H1 (cell line): ENCODE results near the gene ATP2C1. TPM values are rescaled to one million over a fixed set of nuclear protein-coding genes. Genes with fewer than 3 reads are reported as not detected.

Experiments
- CTCF ChIA-PET: fragments of 300-600 bp; sonication (Branson Sonifier 250); formaldehyde crosslinking; loops from one replicate; lab custom pipeline; 2021; ENCODE audit not compliant: partially characterized antibody; lab: Charles Lee
- POLR2A ChIA-PET: fragments of 300-600 bp; sonication (Branson Sonifier 250); formaldehyde crosslinking; loops from one replicate; lab custom pipeline; 2021; ENCODE audit warnings: inconsistent platforms; ENCODE audit not compliant: partially characterized antibody; lab: Charles Lee
- DNase-seq, 2 experiments: peaks; one replicate each; pipeline versions ENCODE4 v3.0.0 to v3.0.0-alpha.2; 2010 to 2022; ENCODE audit warnings: low spot score in 2 of 2, low read depth in 1 of 2, mixed read lengths in 1 of 2
- FAIRE-seq: peaks from 2 replicates; lab custom pipeline; 2011; peaks lifted over from hg19 to GRCh38; lab: Jason Lieb, UNC
- H2AFZ ChIP-seq: 2 replicates; pipeline ENCODE4 v1.8.1; 2012; ENCODE audit warnings: low read length, inconsistent platforms
- H2AK5ac ChIP-seq: 2 replicates; pipeline ENCODE4 v1.6.1; 2013; ENCODE audit warnings: low read depth, low read length
- H2BK120ac ChIP-seq: replicated peaks from 2 replicates; pipeline ENCODE3; 2013; ENCODE audit warnings: low read depth, low read length, inconsistent platforms
- H2BK12ac ChIP-seq: 2 replicates; pipeline ENCODE4 v1.6.1; 2013; ENCODE audit warnings: low read depth, low read length
- H2BK15ac ChIP-seq: 2 replicates; pipeline ENCODE4 v1.6.1; 2013; ENCODE audit warnings: low read length
- H2BK20ac ChIP-seq: 2 replicates; pipeline ENCODE4 v1.6.1; 2013; ENCODE audit warnings: low read length
- H2BK5ac ChIP-seq: 2 replicates; pipeline ENCODE4 v1.6.1; 2013; ENCODE audit warnings: low read depth, low read length
- H3K14ac ChIP-seq: 2 replicates; pipeline ENCODE4 v1.6.1; 2013; ENCODE audit warnings: inconsistent platforms; ENCODE audit not compliant: insufficient read length
- H3K18ac ChIP-seq: 2 replicates; pipeline ENCODE4 v1.6.1; 2013; ENCODE audit warnings: low read length; ENCODE audit errors: extremely low read depth
- H3K23ac ChIP-seq: 2 replicates; pipeline ENCODE4 v1.6.1; 2013; ENCODE audit warnings: inconsistent platforms; ENCODE audit not compliant: insufficient read length
- H3K23me2 ChIP-seq: 2 replicates; pipeline ENCODE4 v1.6.1; 2013; ENCODE audit warnings: low read depth, low read length
- H3K27ac ChIP-seq: 2 replicates; pipeline ENCODE4 v1.6.1; 2011; ENCODE audit warnings: low read depth, low read length, inconsistent platforms
- H3K27me3 ChIP-seq, 4 experiments: replicated peaks in 1 of 4; 1 replicate in 1 of 4; 2 replicates in 3 of 4; pipeline versions ENCODE4 v1.6.1 to v1.8.1; 2011 to 2013; ENCODE audit warnings: low read length in 3 of 4, mild to moderate bottlenecking in 3 of 4, inconsistent platforms in 2 of 4, mixed read lengths in 2 of 4, moderate library complexity in 1 of 4; ENCODE audit not compliant: control insufficient read depth in 3 of 4, insufficient read depth in 3 of 4; ENCODE audit errors: extremely low read depth in 1 of 4
- H3K36me3 ChIP-seq, 4 experiments: 2 replicates each; pipeline versions ENCODE4 v1.6.1 to v1.8.1; 2011 to 2013; ENCODE audit warnings: mild to moderate bottlenecking in 4 of 4, low read length in 3 of 4, moderate library complexity in 2 of 4, control low read depth in 1 of 4, inconsistent platforms in 1 of 4; ENCODE audit not compliant: insufficient read depth in 4 of 4, control insufficient read depth in 2 of 4
- H3K4ac ChIP-seq: replicated peaks from 2 replicates; pipeline ENCODE3; 2013; ENCODE audit warnings: low read length, low read depth, mixed read lengths, inconsistent platforms; ENCODE audit not compliant: insufficient read length
- H3K4me1 ChIP-seq, 4 experiments: replicated peaks in 1 of 4; 1 replicate in 1 of 4; 2 replicates in 3 of 4; pipeline versions ENCODE4 v1.6.1 to v1.8.1; 2011 to 2013; ENCODE audit warnings: low read length in 3 of 4, inconsistent platforms in 2 of 4, mixed read lengths in 1 of 4; ENCODE audit not compliant: insufficient read depth in 4 of 4, control insufficient read depth in 3 of 4
- H3K4me2 ChIP-seq, 2 experiments: 2 replicates each; pipeline versions ENCODE4 v1.6.1 to v1.8.1; 2011 to 2013; ENCODE audit warnings: low read depth in 2 of 2, low read length in 2 of 2, control low read depth in 1 of 2, inconsistent platforms in 1 of 2, mild to moderate bottlenecking in 1 of 2; ENCODE audit not compliant: insufficient read depth in 1 of 2
- H3K4me3 ChIP-seq, 4 experiments: fragments of 200-600, 300-600 bp in 1 of 4; sonication (generic), shearing (Covaris generic), sonication (Bioruptor Twin) in 1 of 4; 2 replicates each; pipeline versions ENCODE4 v1.5.1 to v1.8.1; 2011 to 2016; ENCODE audit warnings: low read length in 4 of 4, low read depth in 3 of 4, control low read depth in 2 of 4, inconsistent platforms in 2 of 4, mild to moderate bottlenecking in 2 of 4, mixed read lengths in 1 of 4, moderate library complexity in 1 of 4; ENCODE audit not compliant: insufficient read depth in 2 of 4; ENCODE audit errors: extremely low read depth in 1 of 4
- H3K56ac ChIP-seq: replicated peaks from 2 replicates; pipeline ENCODE3; 2013; ENCODE audit warnings: low read depth, mild to moderate bottlenecking, mixed read lengths, low read length, inconsistent platforms; ENCODE audit not compliant: insufficient read length
- H3K79me1 ChIP-seq: 2 replicates; pipeline ENCODE4 v1.6.1; 2013; ENCODE audit warnings: low read depth, low read length, control low read depth
- H3K79me2 ChIP-seq, 2 experiments: 2 replicates each; pipeline versions ENCODE4 v1.6.1 to v1.8.1; 2012 to 2013; ENCODE audit warnings: low read length in 2 of 2, mild to moderate bottlenecking in 2 of 2, inconsistent platforms in 1 of 2; ENCODE audit not compliant: insufficient read depth in 2 of 2, control insufficient read depth in 1 of 2
- H3K9ac ChIP-seq, 4 experiments: replicated peaks in 1 of 4; 1 replicate in 1 of 4; 2 replicates in 3 of 4; pipeline versions ENCODE4 v1.6.1 to v1.8.1; 2011 to 2013; ENCODE audit warnings: low read depth in 3 of 4, low read length in 3 of 4, control low read depth in 2 of 4, mild to moderate bottlenecking in 2 of 4, moderate library complexity in 2 of 4, inconsistent platforms in 1 of 4; ENCODE audit errors: extremely low read depth in 1 of 4
- H3K9me3 ChIP-seq, 2 experiments: 2 replicates each; pipeline versions ENCODE4 v1.6.1 to v1.8.1; 2012 to 2013; ENCODE audit warnings: mild to moderate bottlenecking in 2 of 2, moderate library complexity in 2 of 2, control low read depth in 1 of 2, inconsistent platforms in 1 of 2, low read depth in 1 of 2, low read length in 1 of 2, mixed read lengths in 1 of 2; ENCODE audit not compliant: insufficient read depth in 2 of 2
- H4K20me1 ChIP-seq, 2 experiments: replicated peaks in 1 of 2; 2 replicates each; pipeline versions ENCODE3 to v1.8.1; 2011 to 2013; ENCODE audit warnings: inconsistent platforms in 2 of 2, low read length in 2 of 2, mild to moderate bottlenecking in 1 of 2; ENCODE audit not compliant: insufficient read depth in 2 of 2, control insufficient read depth in 1 of 2
- H4K5ac ChIP-seq: 2 replicates; pipeline ENCODE4 v1.6.1; 2013; ENCODE audit warnings: low read length, low read depth, mixed read lengths, inconsistent platforms; ENCODE audit not compliant: insufficient read length
- H4K8ac ChIP-seq: 2 replicates; pipeline ENCODE4 v1.8.0; 2013; ENCODE audit warnings: mild to moderate bottlenecking, moderate library complexity, low read length, inconsistent platforms; ENCODE audit not compliant: insufficient read depth; ENCODE audit errors: extremely low read depth
- H4K91ac ChIP-seq: replicated peaks from 2 replicates; pipeline ENCODE3; 2013; ENCODE audit warnings: low read length, mixed read lengths, inconsistent platforms; ENCODE audit not compliant: insufficient read length
- ASH2L ChIP-seq: fragments of 200-600, 300-600 bp; sonication (generic); IDR thresholded peaks from one replicate; pipeline ENCODE4 v1.7.1; 2017; ENCODE audit warnings: low read length
- KDM4A ChIP-seq: IDR thresholded peaks from one replicate; pipeline ENCODE4 v1.7.1; 2012; ENCODE audit warnings: low read depth, mild to moderate bottlenecking, moderate library complexity, low read length, inconsistent platforms; ENCODE audit not compliant: severe bottlenecking
- PHF8 ChIP-seq: fragments of 200-600 bp; sonication (generic); conservative IDR thresholded peaks from 2 replicates; pipeline ENCODE4 v1.7.1; 2012; ENCODE audit warnings: low read depth, mild to moderate bottlenecking, inconsistent platforms, low read length, moderate library complexity
- WGBS, 2 experiments: shearing (Covaris generic) in 1 of 2; methylation state at CpG; one replicate each; pipeline versions ENCODE4 v1.1.6 to v1.1.7; 2013 to 2015; ENCODE audit warnings: low lambda C conversion rate in 2 of 2, mixed read lengths in 2 of 2, inconsistent platforms in 1 of 2, low coverage in 1 of 2, missing lambda C conversion rate in 1 of 2; ENCODE audit not compliant: insufficient replicate concordance in 2 of 2, insufficient coverage in 1 of 2, insufficient read length in 1 of 2; ENCODE audit errors: extremely low coverage in 1 of 2, missing lambda C conversion rate in 1 of 2; 5-methylcytosine and 5-hydroxymethylcytosine counted together
- polyA plus RNA-seq, 7 experiments: library from polyadenylated mRNA; depleted of rRNA in 3 of 7; stranded (reverse) in 5 of 7; unstranded in 2 of 7; fragments of >200 nt in 5 of 7; fragments of 200-250 nt in 2 of 7; gene quantifications; 1 replicate in 5 of 7; 2 replicates in 1 of 7; 4 replicates in 1 of 7; pipeline versions ENCODE4 v1.2.1 to v1.2.3, GENCODE V29; 2011 to 2013; ENCODE audit warnings: missing spikeins in 2 of 7, mixed read lengths in 2 of 7
- total RNA-seq: library from RNA; stranded (reverse); fragmentation: NEBNext Ultra II Directional; extraction: Animal tissue kit (Norgen Biotek cat#: 25700); gene quantifications from 2 replicates; pipeline ENCODE4 v1.2.1, GENCODE V29; 2021

The ATP2C1 gene
- total and polyA plus RNA-seq, 2 of the 8 experiments (the other 6 are each of a cell fraction or from before 2014, with no cell fraction given): 50.7 to 68.5 TPM

GRCh38 chr3:130894130-130894985 lies 474 bp downstream of the ATP2C1 start:
- no peak for DNase-seq
- H3K27me3 ChIP-seq: no peaks in the 10 kb centered on the region
- H3K4me3 ChIP-seq: peak overlapping the region; percentile 78 to 86 (median 85)
- peaks cover 4 to 50% of the 10 kb centered on the region in 2 experiments; a peak in 3 of 4 replicates for H3K79me2 ChIP-seq
- no peak overlapping the region for H4K91ac ChIP-seq
- H2BK120ac ChIP-seq: no peak overlapping the region
- no peak overlapping the region for H3K14ac ChIP-seq
- peak overlapping the region; percentile 59 for H3K4ac ChIP-seq
- H4K5ac ChIP-seq: peak overlapping the region; percentile 61
- H3K23ac ChIP-seq: no peak overlapping the region
- 1% methylated on average over 24 of the region's 52 CpGs; no CpG with 5 or more reads in 1 of the 2 experiments for WGBS, 2 experiments
- POLR2A ChIA-PET: interaction anchor here (0.7 to 3.1 kb wide), 12 partner anchors 9 to 194 kb away, joined by 3 to 9 read pairs (median 4); no protein-coding TSS in a partner anchor
- H3K9me3 ChIP-seq: no peaks in the 10 kb centered on the region
- peak overlapping the region; percentile 82 for H4K8ac ChIP-seq
- H3K4me2 ChIP-seq: peak overlapping the region; percentile 40 to 75
- H3K9ac ChIP-seq: peak overlapping the region; percentile 49 to 74 (median 63)
- peaks cover 3% of the 10 kb centered on the region for H3K23me2 ChIP-seq
- no peak overlapping the region; the same call in 1 of the 2 replicates for H3K27ac ChIP-seq
- 0 out of 2 replicates have a peak, but pooled peaks cover 3% of the 10 kb centered on the region for H3K79me1 ChIP-seq
- no peak overlapping the region for H2BK15ac ChIP-seq
- peaks cover 0 to 10% (median 5%) of the 10 kb centered on the region in 4 experiments; a peak in 5 of 7 replicates for H3K4me1 ChIP-seq
- H3K56ac ChIP-seq: peak overlapping the region; percentile 42
- H3K18ac ChIP-seq: no peak overlapping the region
- H2BK12ac ChIP-seq: no peak overlapping the region
- no peak overlapping the region; the same call in 1 of the 2 replicates for H2BK5ac ChIP-seq
- FAIRE-seq: no peak
- H2BK20ac ChIP-seq: no peak overlapping the region
- no peaks in the 10 kb centered on the region for H3K36me3 ChIP-seq
- H4K20me1 ChIP-seq: peaks cover 0 to 4% of the 10 kb centered on the region in 2 experiments
- CTCF ChIA-PET: interaction anchor here (0.5 to 8.4 kb wide), 13 partner anchors 23 to 616 kb away, joined by 3 to 97 read pairs (median 4); no protein-coding TSS in a partner anchor
- no peak overlapping the region; the same call in 1 of the 2 replicates for H2AFZ ChIP-seq
- H2AK5ac ChIP-seq: no peak overlapping the region
- TF ChIP-seq KDM4A (peak; percentile 93), ASH2L (peak; percentile 82), PHF8 (peak; percentile 43; the same call in 1 of the 2 replicates)
